HG02623 (cell line): ENCODE measurements around the gene TBC1D5.
"Not testable (repeated sequence)": the region's sequence is repeated elsewhere in the genome, so short reads cannot be mapped to it uniquely, and the experiment has no call there.

Experiments used
- ATAC-seq: cut with Tn5 transposase; IDR thresholded peaks from one replicate; pipeline ENCODE4 v1.9.1; 2021; ENCODE audit warnings: moderate library complexity; ENCODE audit not compliant: unreplicated experiment

The TBC1D5 gene

GRCh38 chr3:17742102-17742879, at the start of gene TBC1D5:
TSS of gene TBC1D5 (minus strand) at chr3:17742631. CDS start at chr3:17508570, 234,061 bp downstream.
- peak; percentile 69 for ATAC-seq

- ATAC-seq, result no peak
Observed at GRCh38 chr3:17783426-17783825, 41.0 kb upstream of the TBC1D5 start.

- no peak for ATAC-seq
Observed at GRCh38 chr3:17782751-17783150, 40.3 kb upstream of the TBC1D5 start.

- ATAC-seq, result not testable (repeated sequence)
Observed at GRCh38 chr3:17780369-17780768, 37.9 kb upstream of the TBC1D5 start.

GRCh38 chr3:17779304-17780250, 37.1 kb upstream of the TBC1D5 start:
- not testable (repeated sequence) for ATAC-seq

- not testable (repeated sequence) for ATAC-seq
Observed at GRCh38 chr3:17777326-17777725, 34.9 kb upstream of the TBC1D5 start.

- no peak for ATAC-seq
Observed at GRCh38 chr3:17775073-17775472, 32.6 kb upstream of the TBC1D5 start.

- not testable (repeated sequence) for ATAC-seq
Observed at GRCh38 chr3:17774180-17774910, 31.9 kb upstream of the TBC1D5 start.

- no peak for ATAC-seq
Observed at GRCh38 chr3:17772556-17772955, 30.1 kb upstream of the TBC1D5 start.

- no peak for ATAC-seq
Observed at GRCh38 chr3:17771177-17772017, 29.0 kb upstream of the TBC1D5 start.

- ATAC-seq, result no peak
Observed at GRCh38 chr3:17770682-17771081, 28.3 kb upstream of the TBC1D5 start.

GRCh38 chr3:17765819-17766472, 23.5 kb upstream of the TBC1D5 start:
- ATAC-seq, result peak; percentile 70

GRCh38 chr3:17761563-17761962, 19.1 kb upstream of the TBC1D5 start:
- ATAC-seq, result no peak

GRCh38 chr3:17759901-17760300, 17.5 kb upstream of the TBC1D5 start:
- ATAC-seq, result no peak

- peak; percentile 58 for ATAC-seq
Observed at GRCh38 chr3:17755836-17756235, 13.4 kb upstream of the TBC1D5 start.

- no peak for ATAC-seq
Observed at GRCh38 chr3:17753632-17753992, 11.2 kb upstream of the TBC1D5 start.

- ATAC-seq, result no peak
Observed at GRCh38 chr3:17752876-17753631, 10.6 kb upstream of the TBC1D5 start.

- no peak for ATAC-seq
Observed at GRCh38 chr3:17752436-17752835, 10.0 kb upstream of the TBC1D5 start.

- ATAC-seq, result peak; percentile 30
Observed at GRCh38 chr3:17749705-17750293, 7.4 kb upstream of the TBC1D5 start.
